Measurements from ENCODE around the gene C19orf81.

Gene C19orf81

GRCh38 chr19:50677636-50678035, 28.4 kb downstream of the C19orf81 start:
- no peak for DNase-seq (ENCODE audit: extremely low read depth in 1 of 2, low read depth in 1 of 2)

GRCh38 chr19:50678323-50678722, 29.1 kb downstream of the C19orf81 start:
- no peak for DNase-seq (ENCODE audit: extremely low read depth in 1 of 2, low read depth in 1 of 2)

- peak; percentile 49 to 55 for DNase-seq (ENCODE audit: extremely low read depth in 1 of 2, low read depth in 1 of 2)
Measured at GRCh38 chr19:50679177-50680125, 30.2 kb downstream of the C19orf81 start.

- no peak for DNase-seq (ENCODE audit: extremely low read depth in 1 of 2, low read depth in 1 of 2)
Measured at GRCh38 chr19:50686310-50687032, 37.2 kb downstream of the C19orf81 start.

GRCh38 chr19:50688766-50689165, 39.5 kb downstream of the C19orf81 start:
- DNase-seq (ENCODE audit: extremely low read depth in 1 of 2, low read depth in 1 of 2), result no peak

- no peak for DNase-seq (ENCODE audit: extremely low read depth in 1 of 2, low read depth in 1 of 2)
Measured at GRCh38 chr19:50690439-50690838, 41.2 kb downstream of the C19orf81 start.

GRCh38 chr19:50693064-50693975, 44.1 kb downstream of the C19orf81 start:
- DNase-seq (ENCODE audit: extremely low read depth in 1 of 2, low read depth in 1 of 2), result no peak

GRCh38 chr19:50694815-50695145, 45.5 kb downstream of the C19orf81 start:
- no peak for DNase-seq (ENCODE audit: extremely low read depth in 1 of 2, low read depth in 1 of 2)

GRCh38 chr19:50695251-50696093, 46.2 kb downstream of the C19orf81 start:
- peak in 1 of 2 donors; percentile 14 for DNase-seq (ENCODE audit: extremely low read depth in 1 of 2, low read depth in 1 of 2)

GRCh38 chr19:50696094-50696483, 46.8 kb downstream of the C19orf81 start:
- no peak for DNase-seq (ENCODE audit: extremely low read depth in 1 of 2, low read depth in 1 of 2)

GRCh38 chr19:50697414-50698124, 48.3 kb downstream of the C19orf81 start:
- DNase-seq (ENCODE audit: extremely low read depth in 1 of 2, low read depth in 1 of 2), result no peak

GRCh38 chr19:50701367-50701985, 52.2 kb downstream of the C19orf81 start:
- no peak for DNase-seq (ENCODE audit: extremely low read depth in 1 of 2, low read depth in 1 of 2)

- no peak for DNase-seq (ENCODE audit: extremely low read depth in 1 of 2, low read depth in 1 of 2)
Measured at GRCh38 chr19:50702158-50702870, 53.1 kb downstream of the C19orf81 start.

- no peak for DNase-seq (ENCODE audit: extremely low read depth in 1 of 2, low read depth in 1 of 2)
Measured at GRCh38 chr19:50702871-50703829, 53.9 kb downstream of the C19orf81 start.

GRCh38 chr19:50703915-50704796, 54.9 kb downstream of the C19orf81 start:
- no peak for DNase-seq (ENCODE audit: extremely low read depth in 1 of 2, low read depth in 1 of 2)

GRCh38 chr19:50705422-50706019, 56.3 kb downstream of the C19orf81 start:
- DNase-seq (ENCODE audit: extremely low read depth in 1 of 2, low read depth in 1 of 2), result peak in 1 of 2 donors; percentile 11
